GM19035 (cell line): ENCODE results near the gene PEMT.
"Not testable (repeated sequence)": the region's sequence is repeated elsewhere in the genome, so short reads cannot be mapped to it uniquely, and the experiment has no call there.

Experiments used
- ATAC-seq: cut with Tn5 transposase; IDR thresholded peaks from one replicate; pipeline ENCODE4 v1.9.1; 2021; ENCODE audit not compliant: unreplicated experiment

The PEMT gene

GRCh38 chr17:17591355-17592298 is at the start of gene PEMT:
PEMT (minus strand) TSS chr17:17591708; CDS start chr17:17591626, 82 bp downstream.
- ATAC-seq = peak; percentile 93

- not testable (repeated sequence) for ATAC-seq
Observed at GRCh38 chr17:17639661-17640270, 48.3 kb upstream of the PEMT start.

GRCh38 chr17:17638467-17638866 is 47.0 kb upstream of the PEMT start:
- no peak for ATAC-seq

- no peak for ATAC-seq
Observed at GRCh38 chr17:17636272-17636885, 44.9 kb upstream of the PEMT start.

DNA sequence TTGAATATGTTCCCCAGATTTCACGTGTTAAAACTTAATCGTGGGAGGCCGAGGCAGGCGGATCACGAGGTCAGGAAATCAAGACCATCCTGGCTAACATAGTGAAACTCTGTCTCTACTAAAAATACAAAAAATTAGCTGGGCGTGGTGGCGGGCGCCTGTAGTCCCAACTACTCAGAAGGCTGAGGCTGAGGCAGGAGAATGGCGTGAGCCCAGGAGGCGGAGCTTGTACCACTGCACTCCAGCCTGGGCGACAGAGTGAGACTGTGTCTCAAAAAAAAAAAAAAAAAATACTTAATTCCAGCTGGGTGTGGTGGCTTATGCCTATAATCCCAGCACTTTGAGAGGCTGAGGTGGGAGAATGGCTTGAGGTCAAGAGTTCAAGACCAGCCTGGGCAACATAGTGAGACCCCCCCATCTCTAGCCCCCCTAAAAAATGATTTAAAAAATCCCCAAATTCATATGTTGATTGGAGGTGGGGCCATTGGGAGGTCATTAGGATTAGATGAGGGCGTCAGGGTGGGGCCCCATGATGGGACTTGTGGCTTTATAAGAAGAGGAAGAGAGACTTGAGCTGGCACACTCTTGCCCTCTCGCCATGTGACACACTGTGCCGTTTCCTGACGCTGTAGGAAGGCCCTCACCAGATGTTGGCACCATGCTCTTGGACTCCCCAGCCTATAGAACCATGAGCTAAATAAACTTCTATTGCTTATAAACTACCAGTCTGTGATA is 44.2 kb upstream of the PEMT start:
- not testable (repeated sequence) for ATAC-seq

- no peak for ATAC-seq
Observed at GRCh38 chr17:17635126-17635525, 43.6 kb upstream of the PEMT start.

DNA sequence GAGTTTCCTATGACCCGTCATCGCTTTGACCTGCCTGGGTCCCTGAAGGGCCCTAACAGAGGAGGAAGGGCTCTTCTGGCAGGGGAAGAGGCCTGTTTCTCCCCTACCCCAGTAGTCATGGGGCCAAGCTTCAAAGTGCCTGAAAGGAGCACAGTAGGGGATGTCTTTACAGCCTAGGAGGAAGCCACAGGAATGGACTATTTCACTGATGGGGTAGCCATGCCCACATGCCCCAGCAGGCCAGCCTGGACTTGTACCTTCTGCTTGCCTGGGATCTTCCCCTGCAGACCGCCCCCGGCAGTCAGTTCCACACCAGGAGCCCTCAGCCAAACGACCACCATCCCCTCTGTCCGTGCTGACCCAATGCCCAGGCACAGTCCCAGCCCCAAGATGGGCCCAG is 41.8 kb upstream of the PEMT start:
- no peak for ATAC-seq

DNA sequence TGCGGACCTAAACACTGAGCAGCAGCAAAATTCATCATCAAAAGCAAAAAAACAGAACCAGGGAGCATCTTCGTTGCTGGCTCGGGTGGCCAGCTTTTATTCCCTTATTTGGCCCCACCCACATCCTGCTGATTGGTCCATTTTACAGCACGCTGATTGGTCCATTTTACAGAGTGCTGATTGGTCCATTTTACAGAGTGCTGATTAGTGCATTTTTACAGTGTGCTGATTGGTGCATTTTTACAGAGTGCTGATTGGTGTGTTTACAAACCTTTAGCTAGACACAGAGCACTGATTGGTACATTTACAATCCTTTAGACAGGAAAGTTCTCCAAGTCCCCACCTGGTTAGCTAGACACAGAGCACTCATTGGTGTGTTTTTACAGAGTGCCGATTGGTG is 41.2 kb upstream of the PEMT start:
- not testable (repeated sequence) for ATAC-seq

DNA sequence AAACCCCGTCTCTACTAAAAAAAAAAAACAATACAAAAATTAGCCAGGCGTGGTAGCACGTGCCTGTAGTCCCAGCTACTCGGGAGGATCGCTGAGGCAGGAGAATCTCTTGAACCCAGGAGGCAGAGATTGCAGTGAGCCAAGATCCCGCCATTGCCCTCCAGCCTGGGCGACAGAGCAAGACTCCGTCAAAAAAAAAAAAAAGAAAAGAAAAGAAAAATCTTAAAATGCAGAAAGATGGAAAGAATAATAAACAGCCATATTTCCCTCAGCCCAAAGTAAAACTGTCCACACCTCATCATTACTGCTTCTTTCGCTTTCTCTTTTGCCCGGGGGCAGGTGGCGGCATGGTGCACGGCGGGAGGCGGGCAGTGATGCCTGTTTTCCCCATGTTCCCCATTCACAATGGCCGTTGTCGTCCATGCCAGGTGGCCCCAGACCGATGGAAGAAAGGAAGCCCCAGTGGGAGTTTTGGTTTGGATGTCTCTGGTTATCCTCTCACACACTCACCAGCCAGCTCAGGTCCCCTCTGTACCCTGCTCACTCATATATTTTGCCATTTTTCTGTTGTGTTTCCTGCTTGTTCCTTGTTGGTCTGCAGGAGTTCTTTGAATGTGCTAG is 37.0 kb upstream of the PEMT start:
- no peak for ATAC-seq

GRCh38 chr17:17626840-17627239 is 35.3 kb upstream of the PEMT start:
- no peak for ATAC-seq

GRCh38 chr17:17626151-17626805 is 34.8 kb upstream of the PEMT start:
- no peak for ATAC-seq

DNA sequence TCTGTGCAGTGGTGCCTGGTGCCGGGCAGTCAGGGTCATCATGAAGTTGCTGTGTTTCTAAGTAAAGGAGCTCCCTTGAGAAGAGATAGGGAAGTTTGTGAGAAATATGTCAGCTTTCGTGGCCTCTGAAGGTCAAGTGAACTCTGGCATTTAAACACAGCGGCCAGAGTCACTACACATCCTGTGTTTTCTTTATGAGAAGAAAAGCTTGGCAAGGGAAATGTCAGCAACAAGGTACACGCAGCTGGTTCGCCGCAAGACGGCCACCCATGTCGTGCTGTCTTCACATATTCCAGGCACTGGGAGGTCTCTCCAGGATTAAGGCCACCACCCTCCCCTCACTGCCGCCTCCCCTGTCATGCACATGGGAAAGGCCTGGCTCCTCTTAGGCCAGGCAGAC is 33.2 kb upstream of the PEMT start:
- no peak for ATAC-seq

DNA sequence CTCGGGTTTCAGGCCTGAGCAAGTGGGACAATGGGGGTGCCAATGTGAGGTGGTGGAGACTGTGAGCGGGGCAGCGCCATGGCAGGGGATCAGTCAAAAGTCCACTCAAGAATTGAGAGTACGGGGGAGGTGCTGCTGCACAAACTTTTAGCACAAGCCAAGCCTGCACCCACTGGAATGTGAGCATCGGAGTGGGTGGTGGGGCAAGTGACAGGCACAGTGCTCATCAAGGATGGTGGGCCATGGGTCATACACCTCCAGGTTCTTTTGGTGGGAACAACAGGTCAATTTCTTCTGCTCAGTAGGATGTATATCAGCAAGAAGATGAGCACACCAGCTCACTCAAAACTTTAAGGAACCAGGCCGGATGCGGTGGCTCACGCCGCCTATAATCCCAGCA is 32.4 kb upstream of the PEMT start:
- no peak for ATAC-seq

GRCh38 chr17:17621254-17621653 is 29.7 kb upstream of the PEMT start:
- no peak for ATAC-seq

DNA sequence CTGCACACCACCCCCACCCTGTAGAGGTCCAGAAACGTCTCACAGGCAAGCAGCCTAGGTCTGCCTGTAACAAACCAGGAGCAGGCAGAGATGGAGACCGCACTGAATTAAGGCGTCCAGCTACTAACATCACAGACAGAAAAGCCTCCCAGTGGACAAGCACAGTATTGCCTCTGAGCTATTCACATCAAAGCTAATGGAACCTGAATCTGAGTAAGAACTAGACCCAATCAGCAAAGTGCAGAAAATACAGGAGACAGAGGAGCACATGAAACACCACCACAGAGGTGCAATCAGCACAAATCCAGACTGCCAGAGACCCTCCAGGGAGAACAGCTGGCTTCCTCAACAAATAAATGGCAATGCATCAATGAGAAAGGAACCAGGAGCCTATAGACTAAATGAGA is 22.2 kb upstream of the PEMT start:
- ATAC-seq = peak; percentile 67

GRCh38 chr17:17612085-17613022 is 20.8 kb upstream of the PEMT start:
- no peak for ATAC-seq

- ATAC-seq = no peak
Observed at GRCh38 chr17:17609121-17609520, 17.6 kb upstream of the PEMT start.

DNA sequence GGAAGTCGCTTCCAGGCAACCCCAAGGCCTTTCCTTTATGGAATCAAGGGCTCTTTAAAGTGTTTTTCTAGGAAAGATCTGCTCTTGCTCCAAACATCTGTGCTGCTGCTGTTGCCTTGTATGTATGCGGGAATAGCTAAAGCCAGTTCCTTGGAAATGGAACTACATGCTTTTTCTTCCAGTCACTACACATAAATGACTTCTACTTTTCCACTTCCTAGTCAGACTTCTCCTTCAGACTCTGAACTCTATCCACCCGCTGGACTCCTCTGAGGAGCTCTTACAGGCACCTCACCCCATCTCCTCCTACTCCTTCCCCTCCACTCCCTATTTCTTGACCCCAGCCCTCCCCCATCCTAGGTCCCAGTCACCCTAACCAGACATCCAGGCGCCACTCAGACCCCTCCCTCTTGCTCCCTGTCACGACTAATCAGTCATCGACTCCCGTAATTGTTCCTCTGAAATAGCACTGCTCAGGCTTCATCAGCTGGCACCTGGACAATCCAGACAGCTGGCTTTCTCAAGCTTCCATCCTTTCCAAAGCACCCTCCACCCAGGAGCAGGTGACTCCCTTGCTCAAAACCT is 15.0 kb upstream of the PEMT start:
- ATAC-seq = no peak

- ATAC-seq = no peak
Observed at GRCh38 chr17:17605729-17606088, 14.2 kb upstream of the PEMT start.
